Right ventricle myocardium superior (tissue), 1 donor: ENCODE measurements around the gene ATF7. TPM values are rescaled to one million over a fixed set of nuclear protein-coding genes. Genes with fewer than 3 reads are reported as not detected.
"Not testable (repeated sequence)": the region's sequence is repeated elsewhere in the genome, so short reads cannot be mapped to it uniquely, and the experiment has no call there.

ENCODE experiments used
- ATAC-seq: fragments of 200-7000 bp; cut with Tn5 transposase; one replicate; pipeline ENCODE4 v1.9.1; 2020; ENCODE audit warnings: mild to moderate bottlenecking; ENCODE audit not compliant: poor library complexity
- DNase-seq: peaks from one replicate; pipeline ENCODE4 v3.0.0-alpha.2; 2020
- intact Hi-C: fragments of 100-400 bp; cut with DNase I; formaldehyde crosslinking; loops from one replicate; pipeline ENCODE4 v1.11.2; 2022
- long read RNA-seq: library from polyadenylated mRNA; unstranded; transcript quantifications from one replicate; pipeline ENCODE4 v2.0.0, GENCODE V29; 2021
- total RNA-seq: library from RNA; stranded (reverse); fragmentation: NEBNext Ultra II Directional; extraction: Animal tissue kit (Norgen Biotek cat#: 25700); gene quantifications from one replicate; pipeline ENCODE4 v1.2.1, GENCODE V29; 2021
- donor health status: DM: no; HTN: yes; CAD: no; lungs with severe emphysema.

The ATF7 gene
- total RNA-seq, result 29.1 TPM
- long read RNA-seq, transcript ATF7-212 (4 exons, 860 nt), result major isoform, 6 of 20 reads
- long read RNA-seq, partial matches to known transcripts, result 3 of 20 reads
- long read RNA-seq, other reads (novel, unspliced or antisense), result 8 of 20 reads

DNA sequence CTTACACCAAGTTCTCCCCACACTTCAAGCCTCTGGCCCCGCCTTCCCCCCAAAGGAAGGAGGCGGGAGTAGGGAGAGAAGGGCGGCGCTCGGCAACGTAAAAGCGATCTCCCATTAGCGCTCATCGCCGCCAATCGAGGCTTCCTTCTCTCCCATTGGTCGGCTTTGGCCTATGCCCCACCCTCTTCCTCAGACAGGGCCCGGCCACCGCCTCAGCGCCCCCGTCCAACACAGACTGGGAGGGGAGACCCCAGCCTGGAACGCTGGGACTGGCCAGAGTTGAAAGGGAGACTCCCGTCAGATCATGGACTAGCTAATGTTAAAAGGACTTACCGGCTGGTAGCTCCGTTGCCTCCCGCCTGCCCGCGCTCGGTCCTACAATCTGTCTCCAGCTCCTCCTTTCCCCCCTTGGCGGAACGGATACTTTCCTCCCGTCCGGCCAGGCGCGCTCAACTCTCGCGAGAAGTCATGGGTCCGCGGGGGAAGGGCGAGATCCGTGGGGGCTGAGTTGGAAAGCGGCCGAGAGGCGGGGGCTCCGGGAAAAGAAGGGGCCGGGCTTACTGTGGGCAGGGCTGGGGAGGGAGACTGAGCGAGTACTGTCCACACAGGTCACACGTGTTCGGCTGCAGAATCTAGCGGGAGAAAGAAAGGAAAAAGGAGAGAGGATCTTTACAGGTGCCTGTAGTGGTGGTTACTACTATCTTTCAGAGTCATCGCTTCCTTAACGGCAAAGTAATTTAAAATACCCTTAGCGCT lies at the start of gene ATF7:
ATF7 (minus strand) TSS at position 437 of the 756 bp plus-strand sequence. CDS start 25,382 bp downstream, outside the sequence.
- intact Hi-C loops, result loop anchor here (5.0 kb wide), 2 partner anchors 36 to 51 kb away; partner anchors contain the start of gene ATP5MC2
- peak; percentile 97 for ATAC-seq

DNA sequence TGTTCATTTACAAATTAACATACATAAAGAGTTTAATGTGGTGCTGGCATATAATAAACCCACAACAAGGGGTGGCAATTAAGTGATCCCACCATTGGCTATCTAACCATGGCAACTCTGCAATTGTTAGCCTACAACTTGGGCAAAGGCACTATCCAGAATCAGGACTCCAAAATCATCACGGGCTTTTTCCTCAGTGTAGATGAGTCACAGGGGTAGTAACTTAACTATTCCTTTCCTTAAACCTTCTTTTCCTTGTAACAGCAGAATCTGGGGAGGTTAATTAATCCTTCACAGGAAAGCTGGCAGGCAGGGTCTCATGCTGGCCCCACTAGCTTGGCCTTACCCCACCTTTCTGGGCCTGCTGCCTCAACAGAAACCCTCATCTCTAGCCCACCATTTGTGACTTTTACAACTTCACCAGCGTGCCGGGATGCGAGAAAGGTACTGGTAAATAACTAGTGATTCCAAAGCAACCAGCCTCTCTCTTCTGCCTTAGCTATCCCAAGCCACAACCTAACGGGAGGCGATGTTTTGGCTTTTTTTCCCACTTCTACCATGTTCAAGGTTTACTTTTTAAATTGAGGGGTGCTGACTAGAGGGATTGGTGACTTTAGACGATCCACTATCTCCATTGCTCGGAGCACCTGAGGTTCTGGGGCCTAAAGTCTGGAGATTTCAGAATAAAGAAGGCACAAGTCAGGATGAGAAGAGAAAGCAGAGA lies 49.0 kb upstream of the ATF7 start:
- ATAC-seq (no peak), DNase-seq (no peak)
- intact Hi-C loops, result loop anchor here (5.0 kb wide), 2 partner anchors 48 to 133 kb away; partner anchors contain the start of gene ATF7

More for the DNA sequence above, at the start of gene ATF7:
- peak; percentile 98 for DNase-seq

DNA sequence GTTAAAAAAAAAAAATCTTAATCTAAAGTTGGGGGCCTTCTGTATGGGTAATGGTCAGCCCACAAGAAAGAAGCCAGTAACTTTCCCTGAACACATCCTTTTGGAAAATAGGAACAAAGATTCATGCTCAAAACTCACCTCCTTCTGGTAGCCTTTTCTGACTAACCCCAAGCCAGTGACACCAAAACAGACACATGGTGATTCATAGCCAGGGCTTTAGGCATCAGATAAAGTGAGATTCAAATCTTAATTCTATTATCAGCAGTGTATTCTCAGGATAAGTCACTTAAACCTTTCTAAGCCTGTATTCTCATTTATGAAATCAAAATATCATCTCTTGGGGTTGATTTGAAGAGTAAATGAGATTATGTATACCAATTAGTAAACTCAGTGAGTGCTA lies 44.8 kb upstream of the ATF7 start:
- DNase-seq, result no peak
- ATAC-seq, result no peak
- intact Hi-C loops, result no loop called here

DNA sequence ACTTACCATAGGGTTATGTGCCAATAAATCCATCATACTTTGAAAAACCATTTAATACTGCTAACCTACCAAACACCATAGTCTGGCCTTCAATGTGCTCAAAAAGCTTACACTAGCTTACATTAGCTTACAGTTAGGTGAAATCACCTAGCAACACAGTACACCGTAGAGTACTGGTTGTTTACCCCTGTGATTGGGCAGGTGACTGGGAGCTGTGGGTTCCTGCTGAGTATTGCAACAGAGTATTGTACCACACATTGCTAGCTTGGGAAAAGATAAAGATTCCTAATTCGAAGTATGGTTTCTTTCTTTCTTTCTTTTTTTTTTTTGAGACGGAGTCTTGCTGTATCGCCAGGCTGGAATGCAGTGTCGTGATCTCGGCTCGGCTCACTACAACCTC lies 44.1 kb upstream of the ATF7 start:
- intact Hi-C loops, result no loop called here

DNA sequence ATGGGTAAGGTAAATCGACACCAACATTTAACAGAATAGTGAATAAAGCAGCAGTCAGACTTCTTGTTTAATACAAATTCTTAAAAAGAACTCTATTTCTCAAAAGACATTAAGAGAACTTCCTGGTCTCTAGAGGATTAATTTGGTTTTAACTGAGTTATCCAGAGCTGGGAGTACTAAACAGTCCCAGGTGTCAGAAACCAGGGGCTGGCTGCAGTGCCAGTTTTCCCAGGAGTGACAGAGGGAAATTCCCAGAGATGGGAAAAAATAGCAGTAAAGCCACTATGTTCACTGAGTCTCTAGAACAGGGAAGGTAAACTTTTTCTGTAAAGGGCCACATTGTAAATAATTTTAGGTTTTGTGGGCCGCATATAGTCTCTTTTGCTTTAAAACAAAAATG lies 40.9 kb upstream of the ATF7 start:
- no peak for ATAC-seq
- intact Hi-C loops, result no loop called here
- DNase-seq, result no peak

More for the DNA sequence above, 44.1 kb upstream of the ATF7 start:
- ATAC-seq (no peak), DNase-seq (no peak)

DNA sequence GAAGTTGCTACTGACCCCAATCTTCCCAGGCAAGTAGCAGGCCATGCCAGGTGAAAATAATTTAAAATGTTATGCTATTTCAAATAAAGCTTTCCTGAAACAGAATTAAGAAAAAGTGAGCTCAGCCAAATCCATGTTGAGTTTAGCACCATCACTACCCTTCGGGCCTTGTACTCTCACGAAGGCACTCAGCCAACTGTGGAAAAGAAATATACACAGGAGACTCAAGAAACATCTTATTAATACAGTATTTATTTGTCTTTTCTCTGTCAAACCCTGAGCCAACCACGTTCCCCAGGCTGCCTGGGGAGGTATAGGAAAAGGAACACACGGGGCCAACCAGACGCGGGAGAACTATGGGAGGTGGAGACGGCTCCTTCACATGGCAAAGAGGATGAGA lies 38.8 kb upstream of the ATF7 start:
- ATAC-seq (no peak), DNase-seq (no peak)
- intact Hi-C loops, result loop anchor here (5.0 kb wide), 1 partner anchor 38 kb away; the partner anchor contains the start of gene ATF7

DNA sequence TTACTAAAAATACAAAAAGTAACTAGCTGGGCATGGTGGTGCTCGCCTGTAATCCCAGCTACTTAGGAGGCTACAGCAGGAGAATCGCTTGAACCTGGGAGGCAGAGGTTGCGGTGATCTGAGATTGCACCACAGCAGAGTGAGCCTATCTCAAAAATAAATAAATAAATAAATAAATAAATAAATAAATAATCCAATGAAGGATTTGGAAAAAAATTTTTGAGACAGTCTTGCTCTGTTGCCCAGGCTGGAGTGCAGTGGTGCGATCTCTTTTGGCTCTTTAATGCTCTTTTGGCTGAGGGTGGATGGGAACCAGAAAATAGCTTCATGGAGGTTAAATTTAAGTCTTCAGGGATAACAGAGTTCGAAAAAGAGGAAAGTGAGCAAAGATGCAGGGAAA lies 38.0 kb upstream of the ATF7 start:
- ATAC-seq, result no peak
- intact Hi-C loops, result loop anchor here (5.0 kb wide), 1 partner anchor 37 kb away; the partner anchor contains the start of gene ATF7
- DNase-seq, result no peak

DNA sequence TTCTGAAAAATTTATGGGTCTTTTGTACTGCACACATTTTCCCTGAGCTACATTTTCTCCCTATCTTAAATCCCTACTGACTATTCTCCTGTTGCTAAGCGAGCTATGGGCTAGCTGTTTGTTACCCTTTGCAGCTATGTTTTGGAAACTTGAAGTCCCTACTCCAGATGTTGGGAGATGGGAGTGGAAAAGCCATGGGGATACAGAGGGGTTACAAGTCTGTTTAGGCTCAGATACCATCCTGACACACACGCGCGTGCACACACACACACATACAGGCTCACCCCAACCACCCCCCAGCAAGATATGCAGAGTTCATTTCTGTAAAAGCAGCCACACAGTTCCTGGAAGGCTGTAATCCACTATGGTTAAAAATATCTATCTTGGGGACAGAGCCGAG lies 33.9 kb upstream of the ATF7 start:
- intact Hi-C loops, result loop anchor here (5.0 kb wide), 1 partner anchor 33 kb away; the partner anchor contains the start of gene ATF7
- DNase-seq, result peak; percentile 63
- peak; percentile 65 for ATAC-seq

DNA sequence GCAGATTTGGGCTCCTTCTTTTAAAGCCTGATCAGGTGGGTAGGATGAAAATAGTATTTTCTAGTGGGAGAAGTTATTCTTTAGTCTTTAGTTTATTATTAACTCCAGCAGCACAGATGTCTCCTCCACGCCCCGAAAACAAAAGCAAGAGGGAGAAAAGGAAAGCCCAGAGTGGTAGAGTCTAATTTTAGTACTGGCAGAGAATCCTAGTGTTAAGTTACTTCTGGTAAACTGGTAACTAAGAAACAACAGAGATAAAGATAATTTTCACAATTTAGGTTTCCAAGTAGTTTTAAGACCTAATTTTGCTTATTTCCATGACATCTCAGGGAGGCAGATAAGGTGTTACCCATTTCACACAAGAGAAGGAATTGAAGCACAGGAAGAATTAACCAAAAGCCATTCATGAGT lies 33.4 kb upstream of the ATF7 start:
- ATAC-seq (peak; percentile 70), DNase-seq (no peak)
- intact Hi-C loops, result no loop called here

DNA sequence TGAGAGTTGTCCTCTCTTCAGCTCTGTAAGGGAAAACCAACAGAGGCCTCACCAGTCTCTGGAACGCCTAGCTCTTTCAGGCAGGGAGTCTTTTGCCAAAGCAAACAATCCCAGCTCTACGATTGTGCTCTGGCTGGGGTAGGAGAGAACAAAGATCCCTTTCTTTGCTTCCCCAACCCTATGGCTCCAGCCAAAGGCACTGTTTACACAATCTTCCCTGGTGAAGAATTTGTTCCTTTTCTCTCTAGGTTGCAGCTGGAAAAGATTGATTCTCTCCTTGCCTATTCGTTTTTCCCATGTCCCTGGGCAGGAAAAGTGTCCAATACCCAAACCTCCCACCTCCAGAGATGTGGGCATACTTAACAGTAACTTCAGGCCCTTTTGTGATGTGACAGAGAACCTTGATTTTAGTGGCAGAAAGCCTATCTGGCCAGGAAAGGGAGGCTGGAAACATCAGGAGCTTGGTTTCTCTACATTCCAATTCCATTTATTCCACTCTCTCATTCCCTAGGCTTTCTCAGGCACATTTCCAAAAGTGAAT lies 32.9 kb upstream of the ATF7 start:
- intact Hi-C loops, result no loop called here
- ATAC-seq, result peak; percentile 87

DNA sequence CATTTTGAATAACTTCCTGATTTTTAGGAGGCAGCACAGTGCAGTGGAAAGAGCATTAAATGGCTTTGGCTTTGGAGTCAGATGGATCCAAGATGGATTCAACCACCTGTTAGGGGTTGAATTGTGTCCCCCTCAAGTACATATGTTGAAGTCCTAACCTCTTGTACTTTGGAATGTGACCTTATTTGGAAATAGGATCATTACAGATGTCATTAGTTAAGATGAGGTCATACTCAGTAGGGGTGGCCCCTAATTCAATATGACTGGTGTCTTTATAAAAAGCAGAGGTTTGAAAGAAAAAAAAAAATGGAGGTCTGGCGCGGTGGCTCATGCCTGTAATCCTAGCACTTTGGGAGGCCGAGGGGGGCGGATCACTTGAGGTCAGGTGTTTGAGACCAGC lies 30.9 kb upstream of the ATF7 start:
- intact Hi-C loops, result no loop called here
- no peak for ATAC-seq
- DNase-seq, result no peak

More for the DNA sequence above, 32.9 kb upstream of the ATF7 start:
- no peak for DNase-seq

DNA sequence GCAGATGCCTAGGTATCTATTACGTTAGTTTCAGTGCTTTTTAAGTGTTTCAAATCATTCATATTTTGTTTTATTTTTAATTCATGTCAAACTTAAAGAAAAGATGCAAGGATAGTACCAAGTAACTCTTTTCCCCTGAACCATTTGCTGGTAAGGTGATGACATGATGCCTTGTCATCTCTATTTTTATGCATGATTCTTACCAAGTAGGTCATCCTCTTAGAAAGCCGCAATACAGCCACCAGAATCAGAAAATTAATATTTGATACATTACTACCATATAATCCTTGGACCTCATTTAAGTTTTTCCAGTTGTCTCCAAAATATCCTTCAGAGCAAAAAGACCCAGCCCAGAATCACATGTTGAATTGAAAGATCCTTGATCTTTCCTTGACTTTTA lies 27.4 kb upstream of the ATF7 start:
- no peak for ATAC-seq
- no peak for DNase-seq
- intact Hi-C loops, result no loop called here

DNA sequence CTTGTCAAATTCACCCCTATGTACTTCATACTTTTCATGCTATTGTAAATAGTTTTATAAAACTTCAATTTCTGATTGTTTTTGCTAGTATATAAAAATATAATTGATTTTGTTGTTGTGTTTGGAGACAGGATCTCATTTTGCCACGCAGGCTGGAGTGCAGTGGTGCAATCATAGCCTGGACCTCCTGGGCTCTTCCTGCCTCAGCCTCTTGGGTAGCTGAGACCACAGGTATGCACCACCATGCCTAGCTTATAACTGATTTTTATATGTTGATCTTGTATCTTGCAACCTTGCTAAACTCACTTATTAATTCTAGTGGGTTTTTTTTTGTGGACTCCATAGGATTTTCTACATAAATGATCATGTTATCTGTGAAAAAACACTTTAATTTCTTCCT lies 26.2 kb upstream of the ATF7 start:
- no peak for DNase-seq
- intact Hi-C loops, result no loop called here
- no peak for ATAC-seq

DNA sequence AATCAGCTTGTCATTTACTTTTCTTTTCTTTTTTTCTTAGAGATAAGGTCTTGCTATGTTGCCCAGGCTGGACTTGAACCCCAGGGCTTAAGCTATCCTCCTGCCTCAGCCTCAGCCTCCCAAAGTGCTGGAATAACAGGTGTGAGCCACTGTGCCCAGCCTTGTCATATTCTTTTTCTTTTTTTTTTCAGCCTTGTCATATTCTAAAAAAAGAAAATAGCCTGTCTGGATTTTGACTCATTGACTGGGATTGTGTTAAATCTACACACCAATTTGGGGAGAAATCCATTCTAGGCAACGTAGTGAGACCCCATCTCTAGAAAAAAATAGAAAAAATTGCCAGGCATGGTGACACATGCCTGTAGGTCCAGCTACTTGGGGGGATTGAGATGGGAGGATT lies 25.6 kb upstream of the ATF7 start:
- ATAC-seq (no peak), DNase-seq (no peak)
- intact Hi-C loops, result no loop called here

DNA sequence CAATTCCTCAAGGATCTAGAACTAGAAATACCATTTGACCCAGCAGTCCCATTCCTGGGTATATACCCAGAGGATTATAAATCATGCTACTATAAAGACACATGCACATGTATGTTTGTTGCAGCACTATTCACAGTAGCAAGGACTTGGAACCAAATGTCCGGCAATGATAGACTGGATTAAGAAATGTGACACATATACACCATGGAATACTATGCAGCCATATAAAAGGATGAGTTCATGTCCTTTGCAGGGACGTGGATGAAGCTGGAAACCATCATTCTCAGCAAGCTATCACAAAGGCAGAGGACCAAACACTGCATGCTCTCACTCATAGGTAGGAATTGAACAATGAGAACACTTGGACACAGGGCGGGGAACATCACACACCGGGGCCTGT lies 20.1 kb upstream of the ATF7 start:
- ATAC-seq, DNase-seq, intact Hi-C loops: not testable (repeated sequence)

DNA sequence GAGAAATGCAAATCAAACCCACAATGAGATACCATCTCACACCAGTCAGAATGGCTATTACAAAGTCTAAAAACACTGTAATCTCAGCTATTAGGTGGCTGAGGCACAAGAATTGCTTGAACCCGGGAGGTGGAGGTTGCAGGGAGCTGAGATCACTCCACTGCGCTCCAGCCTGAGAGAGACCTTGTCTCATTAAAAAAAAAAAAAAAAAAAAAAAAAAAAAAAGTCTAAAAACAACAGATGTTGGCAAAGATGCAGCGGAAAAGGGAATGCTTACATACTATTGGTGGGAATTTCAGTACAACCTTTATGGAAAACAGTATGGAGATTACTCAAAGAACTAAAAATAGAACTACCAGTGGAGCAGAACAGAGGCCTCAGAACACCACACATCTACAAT lies 19.0 kb upstream of the ATF7 start:
- intact Hi-C loops, result no loop called here
- ATAC-seq, result no peak
- no peak for DNase-seq

DNA sequence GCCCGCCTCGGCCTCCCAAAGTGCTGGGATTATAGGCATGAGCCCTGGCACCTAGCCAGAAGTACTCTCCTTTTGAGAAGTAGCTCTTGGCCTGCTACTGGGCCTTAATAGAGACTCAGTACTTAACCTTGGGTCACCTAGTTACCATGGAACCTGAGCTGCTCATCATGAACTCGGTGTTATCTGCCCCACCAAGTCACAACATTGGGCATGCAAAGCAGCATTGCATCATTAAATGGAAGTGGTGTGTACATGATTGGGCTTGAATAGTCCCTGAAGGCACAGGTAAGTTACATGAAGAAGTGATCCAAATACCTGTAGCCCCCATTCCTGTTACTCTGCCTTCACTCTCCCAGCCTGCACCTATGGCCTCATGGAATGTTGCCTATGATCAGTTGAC lies 18.0 kb upstream of the ATF7 start:
- intact Hi-C loops, result no loop called here
- DNase-seq (no peak), ATAC-seq (no peak)

DNA sequence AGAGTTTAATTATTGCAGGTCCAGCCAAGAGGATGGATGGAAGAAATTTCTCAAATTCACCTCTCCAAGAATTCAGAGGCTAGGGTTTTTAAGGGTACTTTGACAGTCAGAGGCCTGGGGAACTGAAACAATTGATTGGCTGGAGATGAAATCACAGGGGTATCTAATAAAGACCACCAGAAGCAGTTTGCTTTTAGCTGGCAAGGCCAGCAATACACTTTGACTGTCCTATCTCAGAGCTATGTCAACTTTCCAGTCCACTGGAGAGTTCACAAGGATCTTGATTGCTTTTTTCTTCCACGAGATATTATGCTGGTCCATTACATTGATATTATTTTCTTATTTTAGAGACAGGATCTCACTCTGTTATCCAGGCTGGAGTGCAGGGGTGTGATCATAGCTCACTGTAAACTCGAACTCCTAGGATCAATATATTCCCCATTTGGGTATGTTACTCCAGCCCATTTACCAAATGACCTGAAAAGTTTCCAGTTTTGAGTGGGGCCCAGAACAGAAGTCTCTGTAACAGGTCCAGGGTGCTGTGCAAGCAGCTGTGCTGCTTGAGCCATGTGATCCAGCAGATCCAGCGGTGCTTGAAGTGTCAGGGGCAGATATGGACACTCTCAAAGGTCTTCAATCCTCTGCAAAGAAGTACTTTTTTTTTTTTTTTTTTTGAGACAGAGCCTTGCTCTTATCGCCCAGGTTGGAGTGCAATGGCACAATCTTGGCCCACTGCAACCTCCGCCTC lies 17.2 kb upstream of the ATF7 start:
- no peak for DNase-seq
- ATAC-seq, result no peak
- intact Hi-C loops, result no loop called here

DNA sequence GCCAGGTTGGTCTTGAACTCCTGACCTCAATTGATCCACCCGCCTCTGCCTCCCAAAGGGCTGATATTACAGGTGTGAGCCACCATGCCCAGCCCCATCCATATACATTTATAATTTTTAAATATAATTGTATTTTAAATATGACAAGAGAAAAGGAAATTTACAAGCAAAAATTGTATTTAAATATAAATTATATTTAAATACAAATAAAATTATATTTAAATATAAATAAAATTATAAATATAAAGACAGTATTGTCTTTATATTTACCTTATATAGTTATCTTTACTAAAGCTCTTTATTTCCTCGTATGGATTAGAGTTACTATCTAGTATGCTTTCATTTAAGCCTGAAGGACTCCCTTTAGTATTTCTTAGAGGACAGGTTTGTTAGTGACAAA lies 11.9 kb upstream of the ATF7 start:
- intact Hi-C loops, result no loop called here
- ATAC-seq (no peak), DNase-seq (no peak)
